ENCODE data around the gene NKX1-1.

DNA sequence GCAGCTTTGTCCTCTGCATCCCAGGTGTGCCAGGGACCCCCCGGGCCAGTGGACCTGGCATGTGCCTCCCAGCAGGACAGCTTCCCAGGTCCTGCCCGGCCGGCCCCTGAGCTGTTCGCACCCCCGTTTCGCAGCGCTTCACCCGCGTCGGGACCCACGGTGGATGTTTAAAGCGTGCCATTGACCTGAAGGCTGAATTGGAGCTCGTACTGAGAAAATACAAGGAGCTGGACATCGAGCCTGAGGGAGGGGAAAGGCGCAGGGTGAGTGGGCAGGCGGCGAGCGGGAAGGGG is 51.3 kb downstream of the NKX1-1 start:
- TF ChIP-seq POLR2AphosphoS5 (IDR thresholded peaks at IDR 0.05; ENCODE audit: low read depth, low read length) (no peak), TAF1 (IDR thresholded peaks at IDR 0.05; ENCODE audit: borderline replicate concordance, insufficient read depth, low read length) (no peak), REST (IDR thresholded peaks at IDR 0.05; ENCODE audit: insufficient read depth in 1 of 2, low read depth in 2 of 2, low read length in 2 of 2) (no peak), SIN3A (IDR thresholded peaks at IDR 0.05; ENCODE audit: borderline replicate concordance, insufficient read depth, low read length) (no peak), FOXP2 (optimal IDR thresholded peaks at IDR 0.05; ENCODE audit: borderline replicate concordance, extremely low read depth, extremely low read length, insufficient read depth) (no peak)
